Sigmoid colon (tissue), 4 donors: Measurements from ENCODE around the gene CCDC127.

Experiments
- EP300 ChIP-seq, 4 donors: sonication (generic); formaldehyde crosslinking; IDR thresholded peaks; one replicate each; pipeline ENCODE4 v1.6.1; 2017; ENCODE audit warnings: antibody characterized with exemption in 4 of 4
- POLR2A ChIP-seq, 2 donors: fragments of 450-650 bp; IDR thresholded peaks; one replicate each; pipeline ENCODE4 v1.6.1; 2016; ENCODE audit warnings: antibody characterized with exemption in 2 of 2, mild to moderate bottlenecking in 2 of 2, moderate library complexity in 2 of 2
- POLR2AphosphoS5 ChIP-seq, 4 donors: sonication (generic); formaldehyde crosslinking; IDR thresholded peaks; one replicate each; pipeline ENCODE4 v1.6.1; 2017; ENCODE audit warnings: antibody characterized with exemption in 4 of 4
- TF ChIP-seq, protein P1 (sequence below), 4 experiments: fragments of 450-650 bp in 3 of 4; fragments of 200-600 bp in 1 of 4; IDR thresholded peaks; one replicate each; pipeline ENCODE4 v1.5.1; 2016 to 2019; ENCODE audit warnings: antibody characterized with exemption in 4 of 4, mild to moderate bottlenecking in 3 of 4, moderate library complexity in 2 of 4

DNA sequence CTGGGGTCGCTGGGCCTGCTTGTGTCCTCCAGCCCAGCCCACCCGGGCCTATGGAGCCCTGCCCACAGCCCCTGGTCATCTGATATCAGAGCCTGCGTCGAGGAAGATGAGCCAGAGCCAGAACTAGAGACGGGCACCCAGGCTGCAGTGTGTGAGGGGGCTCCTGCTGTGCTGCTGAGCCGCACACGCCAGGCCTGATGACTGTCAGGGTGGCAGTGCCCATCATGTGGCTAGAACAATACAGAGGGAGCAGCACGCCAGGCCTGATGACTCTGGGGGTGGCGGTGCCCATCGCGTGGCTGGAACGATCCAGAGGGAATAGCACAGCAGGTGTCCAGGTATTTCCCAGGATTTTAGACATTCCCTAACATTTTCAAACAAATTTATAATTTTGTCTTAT lies 35.8 kb downstream of the CCDC127 start:
- TF ChIP-seq, protein P1, sequence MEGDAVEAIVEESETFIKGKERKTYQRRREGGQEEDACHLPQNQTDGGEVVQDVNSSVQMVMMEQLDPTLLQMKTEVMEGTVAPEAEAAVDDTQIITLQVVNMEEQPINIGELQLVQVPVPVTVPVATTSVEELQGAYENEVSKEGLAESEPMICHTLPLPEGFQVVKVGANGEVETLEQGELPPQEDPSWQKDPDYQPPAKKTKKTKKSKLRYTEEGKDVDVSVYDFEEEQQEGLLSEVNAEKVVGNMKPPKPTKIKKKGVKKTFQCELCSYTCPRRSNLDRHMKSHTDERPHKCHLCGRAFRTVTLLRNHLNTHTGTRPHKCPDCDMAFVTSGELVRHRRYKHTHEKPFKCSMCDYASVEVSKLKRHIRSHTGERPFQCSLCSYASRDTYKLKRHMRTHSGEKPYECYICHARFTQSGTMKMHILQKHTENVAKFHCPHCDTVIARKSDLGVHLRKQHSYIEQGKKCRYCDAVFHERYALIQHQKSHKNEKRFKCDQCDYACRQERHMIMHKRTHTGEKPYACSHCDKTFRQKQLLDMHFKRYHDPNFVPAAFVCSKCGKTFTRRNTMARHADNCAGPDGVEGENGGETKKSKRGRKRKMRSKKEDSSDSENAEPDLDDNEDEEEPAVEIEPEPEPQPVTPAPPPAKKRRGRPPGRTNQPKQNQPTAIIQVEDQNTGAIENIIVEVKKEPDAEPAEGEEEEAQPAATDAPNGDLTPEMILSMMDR (IDR thresholded peaks at IDR 0.05): no peak
- no peak for TF ChIP-seq POLR2A (IDR thresholded peaks at IDR 0.05)
- TF ChIP-seq POLR2AphosphoS5 (IDR thresholded peaks at IDR 0.05): no peak
- no peak for TF ChIP-seq EP300 (IDR thresholded peaks at IDR 0.05)
